ENCODE measurements around the gene CNOT10.
"Not testable (repeated sequence)": the region's sequence is repeated elsewhere in the genome, so short reads cannot be mapped to it uniquely, and the experiment has no call there.

The CNOT10 gene

DNA sequence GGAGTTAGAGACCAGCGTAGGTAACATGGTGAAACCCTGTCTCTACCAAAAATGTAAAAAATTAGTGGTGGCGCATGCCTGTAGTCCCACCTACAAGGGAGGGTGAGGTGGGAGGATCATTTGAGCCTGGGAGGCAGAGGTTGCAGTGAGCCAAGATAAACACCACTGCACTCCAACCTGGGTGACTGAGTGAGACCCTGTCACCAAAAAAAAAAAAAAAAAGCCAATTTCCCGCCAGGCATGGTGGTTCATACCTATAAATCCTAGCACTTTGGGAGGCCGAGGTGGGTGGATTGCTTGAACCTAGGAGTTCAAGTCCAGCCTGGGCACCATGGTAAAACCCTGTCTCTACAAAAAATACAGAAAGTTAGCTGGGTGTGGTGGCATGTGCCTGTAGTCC, 6.9 kb downstream of the CNOT10 start:
- no peak for DNase-seq

DNA sequence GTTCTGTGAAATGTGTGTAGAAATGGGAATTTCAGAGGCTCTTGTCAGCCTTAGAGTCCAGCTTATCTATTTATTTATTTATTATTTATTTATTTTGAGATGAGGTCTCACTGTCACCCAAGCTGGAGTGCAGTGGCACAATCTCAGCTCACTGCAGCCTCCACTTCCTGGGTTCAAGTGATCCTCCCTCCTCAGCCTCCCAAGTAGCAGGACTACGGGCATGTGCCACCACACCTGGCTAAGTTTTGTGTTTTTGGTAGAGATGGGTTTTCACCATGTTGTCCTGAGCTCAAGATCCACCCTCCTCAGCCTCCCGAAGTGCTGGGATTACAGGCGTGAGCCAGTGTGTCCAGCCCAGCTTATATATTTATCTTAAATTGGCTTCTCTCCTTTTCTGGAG, 11.5 kb downstream of the CNOT10 start:
- no peak for DNase-seq

GRCh38 chr3:32698506-32698905, 13.5 kb downstream of the CNOT10 start:
- no peak for DNase-seq

DNA sequence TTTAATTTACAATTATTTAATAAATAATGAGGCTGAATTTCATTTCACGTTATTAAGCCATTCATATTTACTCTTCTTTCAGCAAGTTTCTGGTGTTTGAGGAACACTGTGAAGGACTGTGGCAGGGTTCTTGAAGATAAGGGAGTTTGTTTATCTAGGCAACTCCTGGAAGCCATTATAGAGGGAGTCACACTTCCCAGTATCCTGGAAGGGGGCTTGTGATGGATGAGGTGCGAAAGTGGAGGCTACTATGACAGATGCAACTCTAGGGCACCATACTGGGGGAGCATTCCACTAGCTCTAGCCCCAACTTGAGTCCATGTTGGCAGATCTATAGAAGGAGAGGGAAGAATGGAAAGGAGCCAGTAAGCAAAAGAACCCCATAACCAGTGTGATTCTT, 14.4 kb downstream of the CNOT10 start:
- DNase-seq, result no peak

DNA sequence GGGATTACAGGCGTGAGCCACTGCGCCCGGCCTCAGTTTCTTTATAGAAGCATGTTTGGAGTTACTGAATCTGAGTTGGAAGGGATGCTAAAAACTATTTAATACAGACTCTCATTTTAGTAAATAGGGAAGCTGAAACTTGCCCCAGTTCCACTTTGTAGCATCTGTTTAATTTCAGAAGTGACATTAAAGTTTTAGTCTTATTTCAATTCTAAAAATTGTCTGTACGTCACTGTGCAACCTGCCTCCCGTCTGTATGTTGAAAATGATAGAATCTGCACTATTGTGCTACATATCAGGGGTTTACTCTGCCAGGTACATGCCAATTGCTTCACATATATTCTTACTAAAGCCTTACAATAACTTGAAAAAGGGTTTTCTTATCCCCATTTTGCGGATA, 15.3 kb downstream of the CNOT10 start:
- no peak for DNase-seq

DNA sequence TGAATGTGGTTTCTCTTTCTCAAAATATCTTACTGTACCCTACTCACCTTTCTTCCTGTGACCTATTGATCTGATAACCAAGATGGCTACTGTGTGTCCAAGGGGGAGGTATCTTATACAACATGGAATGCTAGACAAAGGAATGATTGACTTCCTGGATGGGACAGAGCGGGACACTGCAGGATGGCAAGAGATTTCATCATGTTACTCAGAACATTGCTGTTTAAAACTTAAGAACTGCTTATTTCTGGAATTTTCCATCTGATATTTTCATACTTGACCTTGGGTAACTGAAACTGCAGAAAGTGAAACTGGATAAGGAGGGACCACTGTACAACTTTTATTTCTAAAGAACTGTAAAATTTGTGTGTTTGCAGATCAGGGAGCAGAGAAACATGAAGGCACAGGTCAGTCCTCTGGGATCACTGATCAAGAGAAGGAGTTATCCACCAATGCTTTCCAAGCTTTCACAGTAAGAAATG, 18.5 kb downstream of the CNOT10 start:
- DNase-seq, result no peak

DNA sequence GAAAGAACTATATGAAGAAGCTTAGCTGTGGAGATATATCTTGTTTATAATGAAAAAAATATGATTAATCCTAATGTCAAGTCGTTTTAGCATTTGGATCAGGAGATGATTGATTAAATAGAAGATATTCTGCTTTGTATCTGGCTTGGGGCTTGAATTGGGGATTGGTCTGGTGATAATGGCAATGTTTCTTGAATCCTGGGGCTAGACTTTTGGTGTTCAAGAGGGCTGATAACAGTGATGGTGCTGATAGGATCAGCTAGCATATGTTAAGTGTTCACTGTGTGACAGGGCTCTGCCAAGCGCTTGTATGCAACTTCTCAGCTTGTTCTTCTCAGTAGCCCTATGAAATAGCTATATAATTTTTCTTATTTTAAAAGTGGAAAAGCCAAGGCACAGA, 20.2 kb downstream of the CNOT10 start:
- DNase-seq, result no peak

- DNase-seq, result no peak
Measured at GRCh38 chr3:32706348-32707025, 21.5 kb downstream of the CNOT10 start.

- DNase-seq, result no peak
Measured at GRCh38 chr3:32707026-32707370, 22.0 kb downstream of the CNOT10 start.

GRCh38 chr3:32708672-32709283, 23.8 kb downstream of the CNOT10 start:
- DNase-seq, result no peak

- DNase-seq, result no peak
Measured at GRCh38 chr3:32709346-32709745, 24.4 kb downstream of the CNOT10 start.

- DNase-seq, result no peak
Measured at GRCh38 chr3:32712506-32713055, 27.6 kb downstream of the CNOT10 start.

GRCh38 chr3:32713181-32713580, 28.2 kb downstream of the CNOT10 start:
- DNase-seq, result no peak

DNA sequence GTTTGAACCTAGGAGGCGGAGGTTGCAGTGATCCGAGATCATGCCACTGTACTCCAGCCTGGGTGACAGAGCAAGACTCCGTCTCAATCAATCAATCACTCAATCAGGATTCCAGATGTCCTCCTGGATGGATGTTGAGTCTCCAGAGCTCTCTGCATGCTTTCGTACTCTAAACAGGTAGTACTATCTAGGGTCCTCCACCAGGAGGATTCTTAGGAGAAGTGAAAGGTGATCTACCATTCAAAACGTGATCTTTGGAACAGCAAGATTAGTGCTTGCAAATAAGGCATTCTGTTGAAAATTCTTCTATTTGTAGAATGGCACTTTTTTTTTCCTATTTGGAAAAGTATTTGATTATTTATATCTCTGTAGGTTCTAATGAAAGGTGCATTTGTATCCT, 34.3 kb downstream of the CNOT10 start:
- DNase-seq, result no peak

GRCh38 chr3:32719931-32720330, 34.9 kb downstream of the CNOT10 start:
- no peak for DNase-seq

GRCh38 chr3:32725721-32726120, 40.7 kb downstream of the CNOT10 start:
- no peak for DNase-seq

DNA sequence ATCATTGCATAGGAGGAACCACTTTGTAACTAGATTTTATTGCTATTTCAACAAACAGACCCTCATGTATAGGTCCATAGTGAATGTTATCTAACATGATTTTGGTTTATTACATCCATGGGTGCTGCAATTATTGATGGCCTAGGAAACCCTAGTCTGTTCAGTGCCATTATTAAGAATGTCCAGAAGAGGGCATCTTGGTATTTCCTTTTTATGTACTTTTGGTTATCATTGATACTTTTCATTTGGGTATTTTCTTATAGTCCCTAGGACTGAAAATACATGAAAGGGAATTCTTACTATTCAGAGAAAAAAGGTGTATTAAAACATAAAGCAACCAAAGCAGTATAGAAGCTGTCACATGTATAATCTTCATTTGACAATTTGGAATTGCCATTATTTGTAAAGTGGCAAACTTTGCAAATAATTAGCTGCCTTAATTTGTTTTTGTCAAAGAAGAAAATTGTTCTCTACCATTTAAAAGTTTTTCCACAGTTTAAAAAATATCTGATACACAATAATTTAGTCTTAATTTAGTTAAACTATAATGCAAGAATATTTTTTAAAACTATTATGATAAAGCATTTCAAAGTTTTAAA, 48.7 kb downstream of the CNOT10 start:
- peak; percentile 78 for DNase-seq

GRCh38 chr3:32734756-32735155, 49.8 kb downstream of the CNOT10 start:
- DNase-seq, result no peak

GRCh38 chr3:32743470-32743869, 58.5 kb downstream of the CNOT10 start:
- DNase-seq, result not testable (repeated sequence)

DNA sequence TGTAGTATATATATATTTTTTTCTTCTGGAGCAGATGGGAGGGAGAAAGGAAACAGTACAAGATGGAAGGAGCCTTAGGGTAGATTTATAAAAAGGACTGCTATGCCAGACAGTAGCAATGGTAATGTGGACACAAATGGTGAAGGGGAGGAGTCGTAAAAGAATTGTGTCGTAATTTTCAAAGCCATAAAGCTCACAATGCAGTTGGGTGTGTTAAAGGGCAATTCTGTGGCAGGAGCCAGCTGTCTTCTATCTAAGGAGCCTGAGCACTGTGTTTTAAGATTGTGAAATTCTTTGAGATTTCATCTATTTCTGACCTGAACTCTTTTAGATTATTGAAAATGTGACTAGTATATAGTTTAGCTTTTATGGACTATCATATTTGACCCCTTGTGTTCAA, 58.9 kb downstream of the CNOT10 start:
- no peak for DNase-seq

- no peak for DNase-seq
Measured at GRCh38 chr3:32751377-32751776, 66.4 kb downstream of the CNOT10 start.

GRCh38 chr3:32755761-32756160, 70.8 kb downstream of the CNOT10 start:
- peak; percentile 95 for DNase-seq

GRCh38 chr3:32757618-32758374, 72.8 kb downstream of the CNOT10 start:
- DNase-seq, result no peak

- DNase-seq, result no peak
Measured at GRCh38 chr3:32758375-32758753, 73.4 kb downstream of the CNOT10 start.
